ENCODE data around the gene RAD51B. TPM values are rescaled to one million over a fixed set of nuclear protein-coding genes. Genes with fewer than 3 reads are reported as not detected.

RAD51B gene
- total and polyA plus RNA-seq, 2 of the 13 experiments (the other 11 are each of a cell fraction or from before 2014, with no cell fraction given) = 7.0 to 9.5 TPM

- Histone ChIP-seq H3K27ac (ENCODE audit: extremely low read length, insufficient read depth, low read length) (peak overlapping the region; percentile 59), H3K9ac (ENCODE audit: insufficient read depth, low read depth, low read length) (no peak overlapping the region), H3K9me3 (ENCODE audit: low read length) (no peaks in the 10 kb centered on the region), H3K4me2 (ENCODE audit: low read depth, low read length) (peak overlapping the region; percentile 79), H3K27me3 (ENCODE audit: control insufficient read depth in 1 of 2, insufficient read depth in 2 of 2, low read length in 2 of 2) (no peaks in the 10 kb centered on the region), H3K4me1 (ENCODE audit: insufficient read depth, low read length) (peaks cover 84% of the 10 kb centered on the region), H3K4me3 (replicated peaks in 1 of 3; ENCODE audit: insufficient read depth in 1 of 3, low read depth in 2 of 3, low read length in 3 of 3) (peak overlapping the region in 1 of 3 experiments; percentile 55; a peak in 2 of 6 replicates), H2AFZ (ENCODE audit: low read length) (no peak overlapping the region), H4K20me1 (ENCODE audit: insufficient read depth, low read length) (no peaks in the 10 kb centered on the region), H3K79me2 (ENCODE audit: insufficient read depth, low read length) (no peaks in the 10 kb centered on the region), H3K36me3 (replicated peaks in 1 of 2; ENCODE audit: control insufficient read depth in 1 of 2, insufficient read depth in 2 of 2, low read length in 2 of 2) (no peaks in the 10 kb centered on the region)
- CTCF ChIA-PET (ENCODE audit: low intra/inter-chr PET ratio, low total read pairs) = no interaction called here
- no peak for ATAC-seq
- intact Hi-C loops (cut with micrococcal nuclease; ENCODE audit: unreplicated experiment) (loop anchor here (10.0 kb wide), 1 partner anchor 352 kb away; no protein-coding TSS in a partner anchor), in situ Hi-C loops (cut with HindIII; ENCODE audit: extremely low pct_ligation_motif_present, low pct_unique_long_range_greater_than_20kb) (no loop called here)
- DNase-seq (ENCODE audit: low spot score) = no peak
- WGBS (ENCODE audit: low lambda C conversion rate) = 74% methylated on average over 4 of the region's 4 CpGs
- POLR2A ChIA-PET = interaction anchor here (1.1 to 2.9 kb wide), 11 partner anchors 9 to 188 kb away, joined by 3 to 42 read pairs (median 7); partner anchors contain the start of gene ZFP36L1
- BruUV-seq (replicated peaks) = no TSS peak
- TF ChIP-seq ZNF362 (CRISPR knock-in tag; IDR thresholded peaks at IDR 0.05; ENCODE audit: borderline replicate concordance) (no peak), MNT (IDR thresholded peaks at IDR 0.05) (0 out of 2 replicates have a peak, but pooled peaks have one; percentile 23), HNRNPUL1 (IDR thresholded peaks at IDR 0.05; ENCODE audit: low read depth, low read length) (no peak), NFKB2 (CRISPR knock-in tag; IDR thresholded peaks at IDR 0.05; ENCODE audit: borderline replicate concordance) (no peak), ZNF768 (CRISPR knock-in tag; IDR thresholded peaks at IDR 0.05) (peak; percentile 72; the same call in 1 of the 2 replicates), ZMYM3 (CRISPR knock-in tag; IDR thresholded peaks at IDR 0.05) (peak; percentile 78), SMYD3 (CRISPR knock-in tag; IDR thresholded peaks at IDR 0.05) (no peak), ZNF652 (CRISPR knock-in tag; IDR thresholded peaks at IDR 0.05; ENCODE audit: borderline replicate concordance, low read depth) (0 out of 2 replicates have a peak, but pooled peaks have one; percentile 45), SMAD1 (CRISPR knock-in tag; IDR thresholded peaks at IDR 0.05; ENCODE audit: borderline replicate concordance, low read depth) (no peak), SPEN (CRISPR knock-in tag; IDR thresholded peaks at IDR 0.05; ENCODE audit: low read depth) (no peak), GLMP (CRISPR knock-in tag; IDR thresholded peaks at IDR 0.05; ENCODE audit: borderline replicate concordance) (no peak), STAT6 (CRISPR knock-in tag; IDR thresholded peaks at IDR 0.05; ENCODE audit: borderline replicate concordance) (no peak), ZNF879 (CRISPR knock-in tag; IDR thresholded peaks at IDR 0.05) (no peak)
- no peak for FAIRE-seq
These were observed 787.1 kb downstream of the RAD51B start for GRCh38 chr14:68606644-68607043.

Measured in HepG2 (cell line).